ENCODE measurements around the gene AFAP1L1. TPM values are rescaled to one million over a fixed set of nuclear protein-coding genes. Genes with fewer than 3 reads are reported as not detected.

The AFAP1L1 gene
- total and polyA plus RNA-seq, 2 donors (not counting 3 experiments of a cell fraction or from before 2014, with no cell fraction given) = 7.9 to 73.2 TPM

DNA sequence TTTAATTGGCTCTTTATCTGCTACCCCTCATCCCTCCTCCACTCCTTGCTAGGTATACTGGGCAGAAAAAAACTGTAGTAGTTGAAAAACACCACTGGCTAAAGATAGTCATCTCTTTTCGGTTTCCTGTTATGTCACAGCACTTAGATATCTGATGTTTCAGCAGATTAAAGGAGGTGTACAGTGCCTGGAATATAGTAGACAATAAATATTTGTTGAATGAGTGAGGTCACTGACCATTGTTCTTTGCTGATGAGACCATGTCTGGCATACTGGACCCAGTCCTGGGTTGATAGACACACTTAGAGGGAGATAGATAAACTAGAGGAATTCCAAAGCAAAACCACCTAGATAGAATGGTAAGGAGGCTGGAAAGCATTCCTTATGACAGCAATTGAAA lies 76.9 kb downstream of the AFAP1L1 start:
- H3K27ac ChIP-seq (ENCODE audit: insufficient read depth, low read depth, low read length) = peak overlapping the region; percentile 88
- peak overlapping the region; percentile 57 for H3K4me2 ChIP-seq (ENCODE audit: insufficient read depth, low read length)
- no peaks in the 10 kb centered on the region for H4K20me1 ChIP-seq (replicated peaks; ENCODE audit: control insufficient read depth, extremely low read depth, insufficient read depth, low read length)
- dilution Hi-C loops (cut with MboI; ENCODE audit: extremely low pct_ligation_motif_present, low sequenced_read_pairs) (no loop called here), intact Hi-C loops (cut with micrococcal nuclease) (loop anchor here (1.0 to 10.0 kb wide), 4 partner anchors 9 to 214 kb away; no protein-coding TSS in a partner anchor)
- H3K4me1 ChIP-seq (ENCODE audit: control insufficient read depth, extremely low read depth, insufficient read depth, low read length) = peaks cover 39% of the 10 kb centered on the region
- no peak for TF ChIP-seq MYC (IDR thresholded peaks at IDR 0.05; ENCODE audit: low read depth, low read length)
- TF ChIP-seq POLR2AphosphoS5 (IDR thresholded peaks at IDR 0.05; ENCODE audit: insufficient read depth, low read depth, low read length) = peak; percentile 13
- no peak for TF ChIP-seq EZH2 (IDR thresholded peaks at IDR 0.05; ENCODE audit: borderline replicate concordance, low read depth, low read length, severe bottlenecking)
- TF ChIP-seq, protein P1, sequence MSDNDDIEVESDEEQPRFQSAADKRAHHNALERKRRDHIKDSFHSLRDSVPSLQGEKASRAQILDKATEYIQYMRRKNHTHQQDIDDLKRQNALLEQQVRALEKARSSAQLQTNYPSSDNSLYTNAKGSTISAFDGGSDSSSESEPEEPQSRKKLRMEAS (IDR thresholded peaks at IDR 0.05; ENCODE audit: insufficient read depth, insufficient read length) = no peak
- TF ChIP-seq GATA2 (IDR thresholded peaks at IDR 0.05; ENCODE audit: insufficient read depth, insufficient read length, low read depth, low read length) = peak; percentile 83
- no peak for TF ChIP-seq FOS (IDR thresholded peaks at IDR 0.05; ENCODE audit: borderline replicate concordance, insufficient read depth, low read length)
- TF ChIP-seq, protein P2, sequence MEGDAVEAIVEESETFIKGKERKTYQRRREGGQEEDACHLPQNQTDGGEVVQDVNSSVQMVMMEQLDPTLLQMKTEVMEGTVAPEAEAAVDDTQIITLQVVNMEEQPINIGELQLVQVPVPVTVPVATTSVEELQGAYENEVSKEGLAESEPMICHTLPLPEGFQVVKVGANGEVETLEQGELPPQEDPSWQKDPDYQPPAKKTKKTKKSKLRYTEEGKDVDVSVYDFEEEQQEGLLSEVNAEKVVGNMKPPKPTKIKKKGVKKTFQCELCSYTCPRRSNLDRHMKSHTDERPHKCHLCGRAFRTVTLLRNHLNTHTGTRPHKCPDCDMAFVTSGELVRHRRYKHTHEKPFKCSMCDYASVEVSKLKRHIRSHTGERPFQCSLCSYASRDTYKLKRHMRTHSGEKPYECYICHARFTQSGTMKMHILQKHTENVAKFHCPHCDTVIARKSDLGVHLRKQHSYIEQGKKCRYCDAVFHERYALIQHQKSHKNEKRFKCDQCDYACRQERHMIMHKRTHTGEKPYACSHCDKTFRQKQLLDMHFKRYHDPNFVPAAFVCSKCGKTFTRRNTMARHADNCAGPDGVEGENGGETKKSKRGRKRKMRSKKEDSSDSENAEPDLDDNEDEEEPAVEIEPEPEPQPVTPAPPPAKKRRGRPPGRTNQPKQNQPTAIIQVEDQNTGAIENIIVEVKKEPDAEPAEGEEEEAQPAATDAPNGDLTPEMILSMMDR (IDR thresholded peaks at IDR 0.05; ENCODE audit: extremely low read depth in 1 of 2, insufficient read depth in 1 of 2, low read depth in 1 of 2, low read length in 2 of 2) = no peak
- peak; percentile 53 for TF ChIP-seq JUN (IDR thresholded peaks at IDR 0.05; ENCODE audit: borderline replicate concordance, insufficient read depth, insufficient read length, low read depth)
- no peak for TF ChIP-seq POLR2A (IDR thresholded peaks at IDR 0.05; ENCODE audit: low read depth, low read length)
- H3K9me3 ChIP-seq (replicated peaks; ENCODE audit: control insufficient read depth, insufficient read depth, low read length) = no peaks in the 10 kb centered on the region
- ChIA-PET CTCF (no interaction called here), POLR2A (no interaction called here)
- H2AFZ ChIP-seq (ENCODE audit: low read depth, low read length) = no peak overlapping the region
- H3K79me2 ChIP-seq (ENCODE audit: control insufficient read depth, insufficient read depth, low read length) = peaks cover 62% of the 10 kb centered on the region
- no peak for FAIRE-seq
- BruUV-seq (replicated peaks) = no TSS peak
- peak; percentile 50 for DNase-seq (ENCODE audit: low read depth, low spot score)
- no peaks in the 10 kb centered on the region for H3K9me1 ChIP-seq (replicated peaks; ENCODE audit: control insufficient read depth, extremely low read depth, insufficient read depth, low read length)
- no peak overlapping the region for H3K4me3 ChIP-seq (replicated peaks in 1 of 3; ENCODE audit: insufficient read depth in 1 of 3, low read depth in 1 of 3, low read length in 3 of 3)
- H3K36me3 ChIP-seq (ENCODE audit: control insufficient read depth in 2 of 2, extremely low read depth in 1 of 2, insufficient read depth in 2 of 2, low read length in 2 of 2) = peaks cover 14 to 36% of the 10 kb centered on the region in 2 experiments
- H3K9ac ChIP-seq (replicated peaks; ENCODE audit: extremely low read depth, insufficient read depth, low read length) = peak overlapping the region; percentile 58
- H3K27me3 ChIP-seq (ENCODE audit: control insufficient read depth in 2 of 2, insufficient read depth in 2 of 2, low read length in 2 of 2) = no peaks in the 10 kb centered on the region
